Astrocyte of the cerebellum (primary cell): ENCODE results near the gene NIBAN1.

Experiments used
- DNase-seq: peaks from one replicate; pipeline ENCODE4 v3.0.0-alpha.2; 2011; ENCODE audit warnings: low read depth
- H3K4me3 ChIP-seq: 2 replicates; pipeline ENCODE4 v1.5.1; 2011; ENCODE audit warnings: mild to moderate bottlenecking, low read depth, low read length, moderate library complexity
- CTCF ChIP-seq: IDR thresholded peaks from 2 replicates; pipeline ENCODE4 v1.5.1; 2012; ENCODE audit warnings: low read length, low read depth, moderate library complexity, mild to moderate bottlenecking; ENCODE audit errors: missing control alignments
- in situ Hi-C: cut with HindIII; loops from 2 replicates; pipeline ENCODE4 v1.10.0; 2017; ENCODE audit warnings: low sequenced_read_pairs

NIBAN1 gene

DNA sequence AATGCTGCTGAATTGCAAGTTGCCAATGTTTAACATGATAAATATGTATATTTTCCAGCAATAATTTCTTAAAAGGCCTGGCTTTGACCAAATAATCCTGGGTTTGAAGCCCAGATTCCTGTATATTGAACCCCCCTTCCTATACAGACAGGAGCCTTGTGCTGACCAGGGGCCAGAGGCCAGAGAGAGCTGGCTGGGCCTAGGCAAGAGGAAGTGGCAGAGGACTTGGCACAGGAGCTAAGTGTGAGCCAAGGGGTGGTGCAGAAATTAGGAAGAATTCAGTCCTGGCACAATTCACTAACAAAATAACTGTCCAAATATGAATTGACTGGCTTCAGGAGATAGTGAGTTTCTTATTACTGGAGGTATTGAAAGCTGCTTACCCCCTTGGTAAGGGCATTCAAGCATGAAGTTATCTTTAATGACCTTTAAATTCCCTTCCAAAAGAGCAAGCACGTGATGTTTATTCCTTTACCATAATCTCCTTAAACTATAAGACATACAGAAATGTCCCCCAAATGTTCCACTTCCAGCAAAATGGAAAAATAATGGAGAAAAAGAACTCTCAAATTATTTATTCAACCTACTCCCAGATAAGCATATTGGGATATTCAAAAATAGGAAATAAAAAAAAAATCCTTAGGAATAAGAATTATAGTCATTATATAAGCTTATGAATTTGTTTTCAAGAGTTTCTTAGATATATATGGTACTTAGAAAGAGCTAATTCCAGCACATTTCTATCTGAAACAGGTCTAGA lies 26.6 kb downstream of the NIBAN1 start:
- TF ChIP-seq CTCF = no peak
- DNase-seq = no peak
- H3K4me3 ChIP-seq = no peak overlapping the region
- in situ Hi-C loops = no loop called here

DNA sequence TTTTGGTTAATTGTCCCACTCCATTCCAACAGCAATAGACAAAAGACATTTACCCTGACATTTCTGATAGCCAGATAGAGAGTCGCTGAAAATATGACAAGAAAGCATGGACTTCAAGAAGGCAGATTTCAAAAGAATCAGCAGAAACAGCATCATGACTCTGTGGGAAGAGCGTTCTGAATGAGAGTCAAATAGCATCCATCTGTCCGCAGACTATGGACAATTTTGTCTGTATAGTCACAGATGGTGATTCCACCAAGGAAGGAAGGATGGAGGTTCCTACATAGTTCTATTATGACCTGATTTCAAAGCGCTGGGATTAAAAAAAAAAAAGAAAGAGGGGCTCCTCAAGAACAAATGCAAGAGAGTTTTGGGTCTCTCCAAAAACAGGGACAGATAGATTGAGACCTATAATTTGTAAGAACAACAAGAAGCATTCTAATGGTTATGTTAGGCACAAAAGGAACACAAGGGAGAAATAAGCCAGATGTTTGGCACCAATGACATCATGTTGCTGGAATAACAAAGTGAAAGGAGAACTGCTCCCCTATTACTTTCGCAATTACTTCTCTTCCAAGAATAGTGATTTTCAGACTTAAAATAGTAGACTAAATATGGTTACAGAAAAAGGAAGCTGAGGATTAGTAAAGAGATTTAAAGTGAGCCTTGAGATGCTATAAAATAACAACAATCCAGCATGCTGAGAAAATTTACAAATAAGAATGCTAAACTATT lies 28.5 kb downstream of the NIBAN1 start:
- DNase-seq = no peak
- no peak overlapping the region for H3K4me3 ChIP-seq
- no peak for TF ChIP-seq CTCF

GRCh38 chr1:184945029-184945428 lies 29.3 kb downstream of the NIBAN1 start:
- no peak overlapping the region for H3K4me3 ChIP-seq
- DNase-seq = no peak
- TF ChIP-seq CTCF = no peak
- in situ Hi-C loops = no loop called here

More for the DNA sequence above, 28.5 kb downstream of the NIBAN1 start:
- in situ Hi-C loops = no loop called here

- no peak for DNase-seq
- no peak overlapping the region for H3K4me3 ChIP-seq
- no peak for TF ChIP-seq CTCF
- in situ Hi-C loops = no loop called here
Measured at GRCh38 chr1:184943998-184944397, 30.3 kb downstream of the NIBAN1 start.

- H3K4me3 ChIP-seq = no peak overlapping the region
- in situ Hi-C loops = no loop called here
- DNase-seq = no peak
- TF ChIP-seq CTCF = no peak
Measured at GRCh38 chr1:184941735-184942134, 32.6 kb downstream of the NIBAN1 start.

- DNase-seq = no peak
- TF ChIP-seq CTCF = no peak
- in situ Hi-C loops = no loop called here
- H3K4me3 ChIP-seq = no peak overlapping the region
Measured at GRCh38 chr1:184941410-184941733, 32.9 kb downstream of the NIBAN1 start.
